ENCODE results near the gene SHANK3.
A peak's percentile ranks its signal among the peaks of the same experiment; 100 is the strongest.
"Not testable (repeated sequence)": the region's sequence is repeated elsewhere in the genome, so short reads cannot be mapped to it uniquely, and the experiment has no call there.

The SHANK3 gene

GRCh38 chr22:50627642-50628542 is 44.7 kb upstream of the SHANK3 start, which contains the start of gene ARSA:
Gene ARSA (minus strand): TSS chr22:50628152. CDS start chr22:50627779, 373 bp downstream.
- TF ChIP-seq CTCF (conservative IDR thresholded peaks at IDR 0.05; ENCODE audit: low read length), result no peak; the same call in 1 of the 2 replicates
- DNase-seq (ENCODE audit: low read depth), result peak; percentile 81
- H3K4me3 ChIP-seq (ENCODE audit: low read length), result peak within 1 kb of the TSS; percentile 89

- DNase-seq (ENCODE audit: low read depth), result no peak
- peak overlapping the region; percentile 85 for H3K4me3 ChIP-seq (ENCODE audit: low read length)
- TF ChIP-seq CTCF (conservative IDR thresholded peaks at IDR 0.05; ENCODE audit: low read length), result no peak
Measured at GRCh38 chr22:50628543-50629134, 44.0 kb upstream of the SHANK3 start.

- TF ChIP-seq CTCF (conservative IDR thresholded peaks at IDR 0.05; ENCODE audit: low read length), result no peak
- no peak overlapping the region for H3K4me3 ChIP-seq (ENCODE audit: low read length)
- no peak for DNase-seq (ENCODE audit: low read depth)
Measured at GRCh38 chr22:50630376-50630775, 42.2 kb upstream of the SHANK3 start.

GRCh38 chr22:50633086-50633485 is 39.5 kb upstream of the SHANK3 start:
- no peak for TF ChIP-seq CTCF (conservative IDR thresholded peaks at IDR 0.05; ENCODE audit: low read length)
- H3K4me3 ChIP-seq (ENCODE audit: low read length), result no peak overlapping the region
- no peak for DNase-seq (ENCODE audit: low read depth)

GRCh38 chr22:50633771-50634170 is 38.9 kb upstream of the SHANK3 start:
- no peak for TF ChIP-seq CTCF (conservative IDR thresholded peaks at IDR 0.05; ENCODE audit: low read length)

GRCh38 chr22:50635591-50635990 is 37.0 kb upstream of the SHANK3 start:
- no peak for DNase-seq (ENCODE audit: low read depth)
- no peak overlapping the region for H3K4me3 ChIP-seq (ENCODE audit: low read length)
- no peak for TF ChIP-seq CTCF (conservative IDR thresholded peaks at IDR 0.05; ENCODE audit: low read length)

More at GRCh38 chr22:50633771-50634170, 38.9 kb upstream of the SHANK3 start:
- no peak for DNase-seq (ENCODE audit: low read depth)
- no peak overlapping the region for H3K4me3 ChIP-seq (ENCODE audit: low read length)

- not testable (repeated sequence) for DNase-seq (ENCODE audit: low read depth); H3K4me3 ChIP-seq (ENCODE audit: low read length)
Measured at GRCh38 chr22:50640296-50640695, 32.3 kb upstream of the SHANK3 start.
